HG03342 (cell line): ENCODE data around the gene LRMDA.
"Not testable (repeated sequence)": the region's sequence is repeated elsewhere in the genome, so short reads cannot be mapped to it uniquely, and the experiment has no call there.

ENCODE experiments used
- ATAC-seq: cut with Tn5 transposase; IDR thresholded peaks from one replicate; pipeline ENCODE4 v1.9.1; 2021; ENCODE audit warnings: mild to moderate bottlenecking, moderate library complexity; ENCODE audit not compliant: unreplicated experiment

LRMDA gene

DNA sequence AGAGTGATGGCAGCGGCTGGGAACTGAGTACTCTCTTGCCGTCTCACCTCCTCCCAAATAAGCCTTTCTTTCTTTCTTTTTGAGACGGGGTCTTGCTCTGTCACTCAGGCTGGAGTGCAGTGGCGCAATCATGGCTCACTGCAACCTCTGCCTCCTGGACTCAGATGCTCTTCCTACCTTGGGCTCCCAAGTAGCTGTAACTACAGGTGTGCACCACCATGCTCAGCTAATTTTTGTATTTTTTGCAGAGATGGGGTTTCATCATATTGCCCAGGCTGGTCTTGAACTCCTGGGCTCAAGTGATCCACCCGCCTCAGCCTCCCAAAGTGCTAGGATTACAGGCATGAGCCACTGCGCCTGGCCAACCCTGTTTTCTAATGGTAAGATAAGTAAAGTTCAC lies 174.4 kb downstream of the LRMDA start:
- not testable (repeated sequence) for ATAC-seq

GRCh38 chr10:75606203-75606779 lies 174.9 kb downstream of the LRMDA start:
- ATAC-seq, result peak; percentile 64

DNA sequence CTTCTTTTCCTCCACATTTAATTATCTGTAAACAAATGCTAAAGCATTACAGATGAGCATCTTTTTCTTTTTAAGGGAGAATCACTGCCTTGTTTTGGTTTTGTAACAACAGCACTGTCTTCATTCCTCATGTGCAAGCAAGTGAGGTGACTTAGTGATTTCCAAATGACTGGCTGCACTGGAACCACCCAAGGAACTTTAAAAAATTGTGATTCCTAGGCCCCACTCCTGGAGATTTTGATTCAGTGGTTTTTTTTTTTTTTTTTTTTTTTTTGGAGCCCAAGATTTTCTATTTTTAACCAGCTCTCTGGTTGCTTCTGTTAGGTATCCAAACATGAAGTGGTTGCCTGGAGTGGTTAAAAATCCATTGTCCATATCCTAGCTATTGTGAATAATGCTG lies 176.2 kb downstream of the LRMDA start:
- ATAC-seq, result no peak

GRCh38 chr10:75610183-75610582 lies 178.8 kb downstream of the LRMDA start:
- no peak for ATAC-seq

GRCh38 chr10:75611172-75611992 lies 180.0 kb downstream of the LRMDA start:
- ATAC-seq, result peak; percentile 35

- ATAC-seq, result no peak
Measured at GRCh38 chr10:75611993-75612372, 180.6 kb downstream of the LRMDA start.

DNA sequence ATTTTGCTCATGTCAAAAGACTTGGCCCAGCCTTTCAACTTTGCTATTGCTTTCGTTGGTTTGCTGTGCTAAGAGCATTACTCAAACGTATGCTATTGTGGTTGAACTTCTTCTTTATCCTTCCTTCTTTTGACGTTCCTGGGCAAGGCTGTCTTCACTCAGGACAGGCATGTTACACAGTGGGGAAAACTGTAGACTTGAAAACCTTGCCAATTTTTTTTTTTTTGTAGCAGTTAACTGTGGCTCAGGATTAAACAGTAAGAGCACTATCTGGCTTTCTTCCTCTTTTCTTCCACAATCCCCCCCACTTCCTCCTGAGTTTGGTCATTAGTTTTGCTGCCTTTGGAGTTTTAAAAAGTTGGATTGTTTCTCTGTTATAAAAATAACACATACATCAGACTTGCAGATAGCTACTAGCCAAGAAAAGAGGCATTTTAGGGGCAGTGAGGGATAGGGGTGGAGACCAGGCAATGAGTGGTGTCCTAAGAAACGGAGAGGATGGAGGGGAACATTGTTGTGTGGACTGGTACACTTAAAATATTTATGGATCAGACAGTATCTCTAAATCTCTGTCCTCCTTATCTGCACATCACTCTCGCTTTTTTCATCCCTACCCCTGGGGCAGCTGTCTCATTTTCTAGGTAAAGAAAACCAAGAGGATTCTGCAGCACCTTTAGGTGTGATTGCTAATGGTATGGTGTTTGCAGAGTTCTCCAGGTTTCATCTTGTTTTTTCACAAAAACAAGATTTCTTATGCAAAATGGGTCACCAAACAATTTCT lies 181.7 kb downstream of the LRMDA start:
- peak; percentile 31 for ATAC-seq

DNA sequence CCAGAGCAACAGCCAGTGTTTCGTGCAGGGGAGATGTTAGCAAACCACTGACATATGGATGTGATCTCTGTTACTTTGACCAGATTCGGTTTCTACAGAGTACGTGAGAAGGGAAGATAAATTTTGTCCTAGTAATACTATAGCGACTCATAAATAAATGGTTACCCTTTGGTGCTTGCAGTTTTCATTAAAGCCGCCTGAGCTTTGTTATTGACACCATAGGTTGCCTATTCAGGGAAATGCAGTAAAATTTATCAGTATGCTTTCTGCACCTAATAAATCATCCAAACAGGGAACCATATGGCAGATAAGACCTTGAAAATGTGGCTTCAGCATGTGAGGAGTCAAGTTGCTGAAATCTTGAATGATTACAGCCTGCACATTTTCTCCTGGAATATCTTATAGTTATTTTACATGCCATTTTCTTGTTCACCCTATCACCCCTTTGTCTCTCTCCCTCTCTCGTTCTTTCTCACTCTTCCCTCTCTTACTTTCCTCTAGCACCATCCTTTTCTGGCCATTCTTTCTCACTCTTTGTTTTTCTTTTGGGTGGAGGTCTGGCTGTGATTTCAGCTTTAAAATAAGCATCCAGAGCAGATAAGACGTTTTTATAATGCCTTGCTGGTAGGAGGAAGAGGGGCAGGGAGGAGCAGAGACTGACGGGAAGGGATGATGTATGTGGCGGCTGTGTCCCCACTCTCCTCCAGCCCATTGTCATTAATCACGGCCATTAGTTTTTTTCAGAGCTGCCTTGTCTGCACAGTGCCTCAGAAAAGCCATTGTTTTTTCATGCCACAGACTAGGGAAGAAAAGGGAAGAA lies 182.5 kb downstream of the LRMDA start:
- ATAC-seq, result peak; percentile 46

- ATAC-seq, result no peak
Measured at GRCh38 chr10:75616076-75616475, 184.7 kb downstream of the LRMDA start.

GRCh38 chr10:75616874-75617478 lies 185.6 kb downstream of the LRMDA start:
- no peak for ATAC-seq

DNA sequence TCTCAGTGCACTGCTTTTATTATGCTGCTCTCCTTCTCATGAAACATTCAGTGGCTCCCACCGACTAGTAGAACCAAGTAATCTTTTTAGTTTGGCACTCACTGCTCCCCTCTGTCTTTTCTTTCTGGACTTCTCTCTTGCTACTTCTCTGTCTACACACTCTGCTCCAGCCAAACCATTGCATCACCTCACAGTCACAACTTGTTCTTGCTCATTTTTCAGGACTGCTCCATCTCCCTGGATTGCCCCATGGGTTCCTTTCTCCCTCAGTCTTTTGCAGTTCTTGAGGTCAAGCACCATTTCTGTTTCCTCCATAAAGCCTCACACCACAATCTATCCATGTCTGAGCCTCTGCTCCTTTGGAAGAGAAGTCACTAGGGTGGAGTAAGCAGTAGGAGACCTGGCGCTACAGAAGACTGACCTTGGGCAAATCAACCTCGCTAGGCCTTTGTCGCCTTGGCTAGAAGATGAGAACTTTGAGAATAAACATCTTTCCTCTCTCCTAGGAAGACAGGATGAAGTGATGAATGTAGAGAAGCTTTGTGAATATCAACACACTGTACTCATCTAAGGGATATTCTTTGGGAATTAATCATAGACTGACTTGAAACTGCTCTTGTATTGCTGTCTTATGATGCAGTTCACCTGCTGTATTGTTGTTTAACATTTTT lies 186.2 kb downstream of the LRMDA start:
- no peak for ATAC-seq

DNA sequence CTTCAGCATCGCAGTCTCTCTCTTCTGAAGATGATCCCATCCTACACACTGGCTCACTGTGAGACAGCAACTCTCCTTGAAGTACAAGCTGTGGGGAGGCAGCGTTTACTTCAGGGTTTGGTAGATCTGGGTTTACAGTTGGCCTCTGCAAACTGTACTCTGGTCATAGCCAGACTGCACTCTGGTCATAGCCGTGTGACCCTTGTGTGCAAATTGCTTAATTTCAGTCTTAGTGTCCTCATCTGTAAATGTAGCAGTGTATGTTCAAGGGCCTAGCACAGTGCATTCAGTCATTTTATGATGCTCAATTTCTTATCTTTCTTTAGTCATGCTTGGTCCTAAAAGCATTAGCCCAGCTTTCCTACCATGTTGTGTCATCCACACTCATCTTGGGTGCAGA lies 188.2 kb downstream of the LRMDA start:
- ATAC-seq, result no peak

DNA sequence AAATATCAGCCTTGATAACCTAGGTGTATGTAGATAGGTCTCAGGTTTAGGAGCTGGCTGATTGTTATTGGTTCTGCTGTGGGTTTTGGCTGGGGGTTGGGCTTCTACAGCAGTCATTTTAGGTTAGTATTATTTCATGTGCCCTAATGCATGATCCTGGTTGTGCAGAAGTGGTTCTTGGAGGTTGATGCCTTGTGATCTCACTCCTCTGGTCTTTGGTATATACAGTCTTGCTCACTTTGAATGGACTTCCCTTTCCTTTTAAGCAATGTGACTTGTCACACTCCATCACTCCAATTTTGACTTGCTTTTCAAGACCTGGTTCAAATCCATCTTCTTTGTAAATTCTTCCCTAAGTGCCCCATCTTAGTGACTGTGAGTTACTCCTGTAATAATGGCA lies 188.9 kb downstream of the LRMDA start:
- no peak for ATAC-seq

DNA sequence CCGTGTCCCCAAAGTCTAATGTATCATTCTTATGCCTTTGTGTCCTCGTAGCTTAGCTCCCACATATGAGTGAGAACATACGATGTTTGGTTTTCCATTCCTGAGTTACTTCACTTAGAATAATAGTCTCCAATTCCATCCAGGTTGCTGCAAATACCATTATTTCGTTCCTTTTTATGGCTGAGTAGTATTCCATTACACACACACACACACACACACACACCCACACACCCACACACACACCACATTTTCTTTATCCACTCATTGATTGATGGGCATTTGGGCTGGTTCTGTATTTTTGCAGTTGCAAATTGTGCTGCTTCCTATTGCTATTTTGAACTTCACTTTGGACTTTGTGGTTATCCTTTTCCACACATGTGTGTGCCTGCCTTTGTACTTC lies 189.6 kb downstream of the LRMDA start:
- not testable (repeated sequence) for ATAC-seq

GRCh38 chr10:75622503-75622902 lies 191.1 kb downstream of the LRMDA start:
- no peak for ATAC-seq

DNA sequence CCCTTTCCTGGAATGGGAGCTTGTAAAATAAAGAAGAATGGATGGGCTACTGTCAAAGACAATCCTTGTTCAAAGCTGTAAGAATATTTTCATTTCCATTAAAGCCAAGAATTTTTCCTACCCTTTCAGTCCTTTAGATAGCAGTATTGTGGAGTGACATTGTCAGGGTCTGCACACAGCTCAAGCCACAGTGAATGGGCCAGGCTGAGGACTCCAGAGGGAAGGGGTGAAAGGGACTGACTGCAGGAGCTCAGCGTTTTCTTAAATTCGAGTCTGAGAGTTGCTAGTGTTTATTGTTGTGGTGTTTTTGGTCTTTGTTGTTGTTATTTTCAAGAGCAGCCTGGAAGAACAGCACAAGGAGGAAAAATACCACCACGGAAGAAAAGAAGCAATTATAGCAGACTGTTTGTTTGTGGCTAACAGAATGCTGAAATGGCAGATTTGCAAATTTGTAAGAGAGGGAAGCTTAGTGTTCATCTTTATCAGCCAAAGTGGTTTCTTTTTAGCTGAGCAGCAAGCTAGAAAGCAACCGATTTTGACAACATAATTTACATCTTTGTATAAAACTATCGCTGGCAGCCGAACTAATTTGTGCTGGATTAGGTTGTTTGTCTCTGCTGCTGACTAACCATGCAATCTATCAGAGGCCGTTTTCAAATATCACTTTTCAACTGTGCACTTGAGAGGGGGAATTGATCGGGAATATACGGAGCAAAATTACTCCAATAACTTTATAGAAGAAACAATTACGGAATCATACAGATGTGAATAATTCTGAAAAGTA lies 192.1 kb downstream of the LRMDA start:
- ATAC-seq, result no peak

DNA sequence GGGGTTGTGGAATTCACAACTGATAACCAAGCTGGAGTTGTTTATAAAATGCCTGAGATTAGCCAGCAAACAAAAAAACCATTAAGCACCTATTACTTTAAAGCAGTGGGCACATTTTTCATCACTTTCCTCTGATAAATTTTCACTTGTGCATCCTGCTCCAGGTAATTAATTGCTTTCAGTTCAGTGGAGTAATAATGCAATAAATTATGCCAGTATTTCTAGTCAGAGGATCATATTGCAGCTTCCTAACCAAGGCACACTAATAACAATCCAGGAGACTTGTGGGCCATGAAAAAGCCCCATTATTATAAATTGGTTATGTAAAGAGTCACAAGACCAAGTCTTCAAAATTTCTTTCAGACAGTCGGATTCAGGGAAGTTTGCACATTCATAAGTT lies 193.2 kb downstream of the LRMDA start:
- ATAC-seq, result no peak

DNA sequence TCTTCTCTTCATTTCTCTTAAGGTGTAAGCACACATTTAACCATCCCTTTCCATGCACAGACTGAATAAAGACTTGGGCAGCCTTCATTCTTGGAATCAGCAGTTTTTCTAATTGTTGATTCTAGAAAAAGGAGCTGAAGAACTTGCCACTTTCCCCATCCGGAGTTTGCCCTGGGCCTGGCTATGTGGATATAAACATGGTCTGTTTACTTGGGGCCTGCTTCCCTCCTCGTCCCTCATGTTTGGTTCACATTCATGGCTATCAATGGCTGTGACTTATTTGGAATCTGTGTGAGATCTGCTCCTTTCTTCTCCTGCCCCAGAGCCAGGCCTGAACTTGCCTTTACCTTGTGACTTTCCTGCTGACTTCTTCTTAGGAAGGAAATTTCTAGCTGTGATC lies 199.3 kb downstream of the LRMDA start:
- no peak for ATAC-seq

DNA sequence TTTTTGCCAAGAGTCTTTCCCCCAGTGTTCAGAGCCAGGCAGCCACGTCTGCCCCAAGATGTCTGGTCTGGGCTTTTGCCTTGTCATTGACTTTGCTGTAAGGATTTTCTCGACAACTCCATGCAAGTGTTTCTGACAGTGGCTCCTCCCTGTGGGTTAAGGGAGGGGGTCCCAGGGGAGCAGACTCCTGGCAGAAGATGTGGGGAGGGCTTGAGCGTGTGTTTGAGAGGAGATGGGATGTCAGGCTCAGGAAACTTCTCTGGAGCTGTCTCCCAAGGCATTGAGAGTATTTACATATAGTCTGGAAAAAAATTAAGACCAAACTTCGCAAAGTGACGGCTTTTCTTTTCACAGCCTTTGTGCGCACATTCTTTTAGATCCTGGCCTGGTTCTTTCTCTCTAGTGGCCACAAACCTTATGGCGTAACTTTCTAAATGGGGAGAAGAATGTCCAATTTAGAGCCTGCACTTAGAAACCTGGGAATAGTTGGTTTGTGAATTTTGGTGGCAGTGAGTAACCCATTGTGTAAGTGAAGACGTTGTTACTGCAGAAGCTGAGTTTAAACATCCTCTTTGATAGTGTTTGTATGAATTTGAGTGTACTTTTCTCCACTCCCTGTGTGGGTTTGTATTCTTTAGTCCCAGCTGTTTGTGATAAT lies 201.5 kb downstream of the LRMDA start:
- no peak for ATAC-seq
